ENCODE data around the gene SPEM2. TPM values are rescaled to one million over a fixed set of nuclear protein-coding genes. Genes with fewer than 3 reads are reported as not detected.
"Not testable (repeated sequence)": the region's sequence is repeated elsewhere in the genome, so short reads cannot be mapped to it uniquely, and the experiment has no call there.

Gene SPEM2
- polyA plus RNA-seq, 1 donor, result not detected

DNA sequence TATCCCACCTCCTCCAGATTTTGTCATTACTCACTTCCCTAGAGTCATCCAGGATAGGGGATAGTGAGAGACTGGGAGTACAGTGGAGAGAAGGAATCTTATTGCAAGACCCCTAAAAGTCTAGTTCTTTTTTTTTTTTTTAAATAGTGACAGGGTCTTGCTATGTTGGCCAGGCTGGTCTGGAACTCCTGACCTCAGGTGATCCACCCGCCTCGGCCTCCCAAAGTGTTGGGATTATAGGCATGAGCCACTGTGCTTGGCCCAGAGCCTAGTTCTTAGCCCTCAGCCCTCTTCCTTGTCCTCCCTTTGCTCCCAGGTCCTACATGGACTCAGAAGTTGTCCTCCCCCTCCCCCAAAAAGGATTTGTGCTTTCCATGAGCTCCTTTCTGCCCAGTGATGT lies 16.7 kb downstream of the SPEM2 start:
- no peak for DNase-seq (ENCODE audit: low read depth)

DNA sequence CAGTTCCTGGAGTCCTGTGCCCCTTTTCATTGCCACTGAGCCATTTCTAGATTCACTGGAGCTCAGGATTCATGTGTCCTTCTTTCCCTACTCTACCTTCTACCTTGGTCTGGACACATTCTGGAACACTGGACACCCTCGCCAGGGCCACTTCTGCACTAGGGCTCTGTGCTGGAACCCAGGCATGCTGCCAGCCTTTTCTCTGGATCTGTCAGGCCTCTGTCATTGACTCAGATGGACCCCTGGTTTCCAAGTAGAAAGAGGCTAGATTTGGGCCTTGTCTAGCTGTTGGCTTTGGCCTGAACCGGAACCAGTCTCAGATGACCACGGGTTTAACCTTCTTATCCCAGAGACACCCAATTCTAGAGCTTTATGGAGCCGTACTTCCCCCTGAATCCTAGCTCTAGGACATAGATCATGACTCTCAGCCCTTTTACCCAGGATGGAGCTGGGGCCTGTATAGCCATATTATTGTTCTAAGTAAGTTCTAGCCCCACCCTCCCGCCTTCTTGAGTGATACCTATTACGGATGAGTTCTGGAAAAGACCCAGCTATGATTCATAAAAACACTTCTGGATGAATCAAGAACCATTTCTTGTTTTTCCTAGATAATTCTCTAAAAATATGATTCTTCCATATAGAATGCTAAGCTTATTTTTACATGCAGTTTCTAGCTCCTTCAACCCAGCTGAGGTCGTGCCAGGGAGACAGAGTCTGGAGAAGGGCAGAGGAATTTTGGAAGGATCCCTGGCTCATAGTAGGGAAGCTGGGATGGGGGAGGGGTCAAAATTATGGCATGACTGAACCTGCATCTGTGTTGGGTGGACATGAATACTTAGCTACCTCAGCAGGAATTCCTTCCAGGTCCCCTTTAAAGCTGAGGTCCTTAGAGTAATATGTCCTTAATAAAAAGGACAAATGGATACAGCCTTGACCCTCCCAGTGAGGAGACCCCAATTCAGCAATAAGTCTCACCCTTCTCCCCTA lies 18.4 kb downstream of the SPEM2 start:
- DNase-seq (ENCODE audit: low read depth), result no peak

- no peak for DNase-seq (ENCODE audit: low read depth)
These were observed 19.5 kb downstream of the SPEM2 start, which contains the start of gene CHRNB1 for GRCh38 chr17:7444682-7445618. CHRNB1 (plus strand) TSS chr17:7445061; CDS start chr17:7445128, 67 bp downstream.

DNA sequence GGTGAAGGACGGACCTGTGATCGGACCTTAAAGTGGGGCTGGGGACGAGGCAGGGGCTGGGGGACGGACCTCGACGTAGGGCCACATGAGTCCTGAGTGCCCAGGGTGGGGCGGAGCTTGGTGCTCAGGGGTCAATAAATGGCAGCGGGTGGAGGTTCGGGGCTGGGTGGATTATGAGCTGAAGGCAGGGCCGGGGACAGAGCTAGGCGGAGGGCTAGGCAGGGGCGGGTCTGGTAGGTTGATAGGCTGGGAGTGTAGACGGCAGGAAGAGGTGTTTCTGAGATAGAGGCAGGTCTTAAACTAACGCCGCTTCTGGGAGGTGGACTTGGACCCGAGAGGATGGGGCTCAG lies 20.2 kb downstream of the SPEM2 start:
- no peak for DNase-seq (ENCODE audit: low read depth)

GRCh38 chr17:7448461-7448860 lies 23.0 kb downstream of the SPEM2 start:
- no peak for DNase-seq (ENCODE audit: low read depth)

- DNase-seq (ENCODE audit: low read depth), result no peak
These were observed 34.6 kb downstream of the SPEM2 start for GRCh38 chr17:7459961-7460545.

DNA sequence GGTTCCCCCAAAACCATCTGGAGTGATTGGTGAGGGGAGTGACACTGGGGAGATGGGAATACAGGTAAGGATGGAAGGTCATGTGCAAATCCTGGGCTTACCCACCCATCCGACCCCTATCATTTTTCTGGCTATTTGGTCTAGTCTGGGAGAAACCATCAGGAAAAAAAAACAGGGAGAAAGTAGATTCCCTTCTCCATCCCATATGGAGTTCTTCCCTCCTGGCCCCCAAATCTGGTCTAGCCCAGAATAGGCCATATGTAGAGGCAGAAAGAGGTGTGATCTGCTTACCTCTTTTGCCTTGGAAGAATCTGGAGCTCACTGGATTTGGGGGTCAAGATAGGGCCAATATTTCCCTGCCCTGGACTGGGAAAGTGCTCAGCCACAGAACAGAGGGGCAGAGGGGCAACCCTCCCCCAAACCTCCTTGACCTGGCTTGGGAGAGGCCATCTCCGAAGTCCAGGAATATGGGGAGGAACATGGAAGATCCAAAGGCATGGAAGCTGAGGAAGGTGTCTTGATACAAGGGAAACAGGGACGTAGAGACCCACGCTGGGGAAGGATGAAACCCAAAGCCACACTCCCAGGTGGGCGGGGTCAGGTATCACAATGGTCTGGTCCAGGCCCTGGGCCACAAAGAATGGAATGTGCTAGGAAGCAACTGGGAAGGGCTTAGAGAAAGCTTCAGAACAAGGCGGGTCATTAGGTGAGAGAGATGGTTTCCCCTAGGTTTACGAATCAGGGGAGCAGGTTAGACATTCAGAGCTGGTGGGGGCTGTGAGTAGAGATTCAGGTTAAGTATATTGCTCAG lies 35.6 kb downstream of the SPEM2 start:
- DNase-seq (ENCODE audit: low read depth), result no peak

DNA sequence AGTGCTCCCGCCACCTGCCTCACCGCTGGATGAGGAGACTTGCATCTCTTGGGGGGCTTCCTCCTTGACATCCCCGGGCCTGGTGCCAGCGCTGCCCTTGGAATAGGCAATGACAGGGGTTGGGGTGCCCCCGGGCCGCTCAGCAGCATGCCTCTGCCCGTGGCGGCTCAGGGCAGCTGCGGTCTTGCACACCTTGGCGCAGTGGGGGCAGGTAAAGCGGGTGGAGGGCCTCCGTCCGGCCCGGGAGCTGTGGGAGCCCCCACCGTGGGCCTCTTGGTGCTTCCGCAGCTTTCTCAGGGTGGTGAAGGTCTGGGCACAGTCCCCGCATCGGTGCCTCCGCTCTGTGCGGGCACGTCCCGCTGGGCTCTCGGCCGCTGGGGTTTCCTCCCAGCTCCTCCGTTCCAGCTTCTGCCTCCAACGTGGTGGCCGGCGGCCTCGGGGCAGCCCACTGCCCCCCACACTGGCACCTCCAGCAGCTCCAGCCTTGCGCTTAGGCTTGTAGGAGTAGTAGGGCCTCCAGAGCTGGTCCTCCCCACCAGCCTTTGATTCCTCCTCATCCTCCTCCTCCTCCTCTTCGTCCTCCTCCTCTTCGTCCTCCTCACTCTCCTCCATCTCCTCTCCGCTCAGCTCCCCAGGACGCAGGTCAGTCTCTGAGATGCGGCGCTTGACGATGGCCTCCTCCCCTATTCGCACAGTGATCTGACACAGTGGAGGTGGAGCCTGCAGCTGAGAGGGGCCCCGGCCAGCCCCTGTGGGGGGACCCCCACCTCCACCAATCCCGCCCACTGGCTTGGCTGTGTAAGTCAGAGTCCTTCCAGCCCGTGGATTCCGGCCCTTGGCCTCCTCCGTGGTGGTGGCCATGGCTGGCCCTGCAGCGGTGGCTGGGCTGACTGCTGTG lies 37.3 kb downstream of the SPEM2 start:
- no peak for DNase-seq (ENCODE audit: low read depth)

- no peak for DNase-seq (ENCODE audit: low read depth)
These were observed 38.0 kb downstream of the SPEM2 start for GRCh38 chr17:7463372-7463846.

- DNase-seq (ENCODE audit: low read depth), result no peak
These were observed 38.7 kb downstream of the SPEM2 start for GRCh38 chr17:7464081-7464480.

DNA sequence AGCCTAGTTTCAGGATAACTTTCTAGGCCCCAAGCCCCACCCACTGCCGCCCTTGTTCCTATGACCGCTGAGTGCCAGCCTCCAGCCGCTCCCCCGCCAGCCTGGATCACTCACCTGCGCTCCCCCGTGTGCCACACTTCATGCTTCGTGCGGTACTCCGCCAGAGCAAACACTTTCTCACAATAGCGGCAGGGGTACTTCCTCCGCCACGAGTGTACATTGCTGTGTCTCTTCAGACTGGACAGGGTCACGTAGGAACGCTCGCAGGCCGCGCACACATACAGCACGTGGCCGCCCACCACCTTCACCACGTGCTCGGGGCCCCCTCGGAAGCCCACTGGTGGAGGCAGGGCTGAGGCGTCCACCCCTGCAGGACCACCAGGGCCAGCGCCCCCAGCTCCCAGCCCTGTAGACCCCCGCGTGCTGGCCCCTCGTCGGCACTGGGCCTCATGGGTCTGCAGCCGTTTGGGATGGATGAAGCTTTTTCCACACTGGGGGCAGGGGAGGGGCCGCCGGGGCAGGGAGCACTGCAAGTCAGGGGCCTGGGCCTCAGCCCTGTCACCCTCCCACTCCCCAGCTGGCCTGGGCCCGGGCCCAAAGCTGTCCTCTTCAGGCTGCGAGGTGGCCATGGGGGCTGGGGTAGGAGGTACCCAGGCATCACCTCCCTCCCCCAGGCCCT lies 40.3 kb downstream of the SPEM2 start:
- DNase-seq (ENCODE audit: low read depth), result no peak

- no peak for DNase-seq (ENCODE audit: low read depth)
These were observed 40.9 kb downstream of the SPEM2 start for GRCh38 chr17:7466318-7466638.

GRCh38 chr17:7466639-7467341 lies 41.4 kb downstream of the SPEM2 start:
- no peak for DNase-seq (ENCODE audit: low read depth)

- no peak for DNase-seq (ENCODE audit: low read depth)
These were observed 42.1 kb downstream of the SPEM2 start for GRCh38 chr17:7467498-7467897.

GRCh38 chr17:7468290-7468689 lies 42.9 kb downstream of the SPEM2 start:
- DNase-seq (ENCODE audit: low read depth), result no peak

GRCh38 chr17:7468804-7469389 lies 43.5 kb downstream of the SPEM2 start:
- no peak for DNase-seq (ENCODE audit: low read depth)

DNA sequence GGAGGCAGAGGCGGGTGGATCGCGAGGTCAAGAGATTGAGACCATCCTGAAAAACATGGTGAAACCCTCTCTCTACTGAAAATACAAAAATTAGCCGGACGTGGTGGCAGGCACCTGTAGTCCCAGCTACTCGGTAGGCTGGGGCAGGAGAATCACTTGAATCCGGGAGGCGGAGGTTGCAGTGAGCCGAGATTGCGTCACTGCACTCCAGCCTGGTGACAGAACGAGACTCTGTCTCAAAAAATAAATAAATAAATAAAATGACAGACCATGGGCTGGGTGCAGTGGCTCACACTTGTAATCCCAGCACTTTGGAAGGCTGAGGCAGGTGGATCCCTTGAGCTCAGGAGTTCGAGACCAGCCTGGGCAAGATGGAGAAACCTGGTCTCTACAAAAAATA lies 44.4 kb downstream of the SPEM2 start:
- not testable (repeated sequence) for DNase-seq (ENCODE audit: low read depth)

- DNase-seq (ENCODE audit: low read depth), result not testable (repeated sequence)
These were observed 45.1 kb downstream of the SPEM2 start for GRCh38 chr17:7470457-7470973.
